ENCODE measurements around the gene DIABLO. TPM values are rescaled to one million over a fixed set of nuclear protein-coding genes. Genes with fewer than 3 reads are reported as not detected.
A peak's percentile ranks its signal among the peaks of the same experiment; 100 is the strongest.
"Not testable (repeated sequence)": the region's sequence is repeated elsewhere in the genome, so short reads cannot be mapped to it uniquely, and the experiment has no call there.

DIABLO gene
- total RNA-seq, 1 experiment from 2014 or later, result 72.0 TPM

DNA sequence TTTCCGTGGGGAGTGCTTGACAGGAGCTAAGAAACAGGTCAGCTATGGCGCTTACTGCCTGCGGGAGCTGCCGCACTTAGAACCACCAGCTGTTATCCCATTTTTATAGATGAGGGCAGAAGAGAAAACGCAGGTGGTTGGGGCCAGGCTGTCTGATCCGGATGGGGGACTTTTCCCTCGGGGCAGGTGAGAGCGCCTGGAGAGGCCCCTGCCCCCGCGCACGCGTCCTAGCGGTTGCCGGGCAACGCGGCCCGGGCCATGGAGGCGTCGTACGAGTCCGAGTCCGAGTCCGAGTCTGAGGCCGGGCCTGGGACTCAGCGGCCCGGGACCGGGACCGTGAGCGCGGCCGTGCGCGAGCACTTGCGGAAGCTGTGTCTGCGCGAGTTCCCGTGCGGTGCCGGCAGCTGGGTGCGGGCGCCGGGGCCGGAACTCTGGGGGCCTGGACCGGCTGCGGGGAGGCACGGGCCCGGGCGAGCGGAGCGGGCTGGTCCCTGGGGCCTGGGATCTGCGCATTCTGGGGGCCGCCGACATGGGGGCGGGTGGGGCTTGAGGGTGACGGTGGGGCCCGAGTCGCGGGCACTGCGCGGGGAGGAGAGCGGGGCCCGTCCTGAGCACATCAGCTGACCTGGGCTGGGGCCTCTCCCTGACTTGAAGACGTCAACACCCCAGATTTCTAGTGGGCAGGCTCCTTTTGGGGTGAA is 42.8 kb downstream of the DIABLO start, which contains the start of gene LRRC43:
Gene LRRC43 (plus strand): TSS at position 237 of the 701 bp plus-strand sequence. CDS start 22 bp downstream, at position 259.
- BruUV-seq (replicated peaks), result no TSS peak
- Histone ChIP-seq H3K4me1 (ENCODE audit: insufficient read depth, low read length, poor library complexity, severe bottlenecking) (no peaks in the 10 kb centered on the region), H3K4me3 (ENCODE audit: low read depth, low read length, poor library complexity, severe bottlenecking) (peak within 1 kb of the TSS; percentile 46), H3K9me3 (ENCODE audit: low read depth, low read length, poor library complexity, severe bottlenecking) (no peaks in the 10 kb centered on the region), H3K27ac (ENCODE audit: low read depth, low read length, poor library complexity, severe bottlenecking) (no peak within 1 kb of the TSS), H3K27me3 (replicated peaks; ENCODE audit: insufficient read depth, low read depth, low read length, poor library complexity) (no peaks in the 10 kb centered on the region), H3K36me3 (ENCODE audit: insufficient read depth, low read length, poor library complexity, severe bottlenecking) (no peaks in the 10 kb centered on the region)
- POLR2A ChIA-PET (ENCODE audit: low non-redundant PET), result no interaction called here
- no peak for DNase-seq (ENCODE audit: low spot score)
- TF ChIP-seq, protein P1, sequence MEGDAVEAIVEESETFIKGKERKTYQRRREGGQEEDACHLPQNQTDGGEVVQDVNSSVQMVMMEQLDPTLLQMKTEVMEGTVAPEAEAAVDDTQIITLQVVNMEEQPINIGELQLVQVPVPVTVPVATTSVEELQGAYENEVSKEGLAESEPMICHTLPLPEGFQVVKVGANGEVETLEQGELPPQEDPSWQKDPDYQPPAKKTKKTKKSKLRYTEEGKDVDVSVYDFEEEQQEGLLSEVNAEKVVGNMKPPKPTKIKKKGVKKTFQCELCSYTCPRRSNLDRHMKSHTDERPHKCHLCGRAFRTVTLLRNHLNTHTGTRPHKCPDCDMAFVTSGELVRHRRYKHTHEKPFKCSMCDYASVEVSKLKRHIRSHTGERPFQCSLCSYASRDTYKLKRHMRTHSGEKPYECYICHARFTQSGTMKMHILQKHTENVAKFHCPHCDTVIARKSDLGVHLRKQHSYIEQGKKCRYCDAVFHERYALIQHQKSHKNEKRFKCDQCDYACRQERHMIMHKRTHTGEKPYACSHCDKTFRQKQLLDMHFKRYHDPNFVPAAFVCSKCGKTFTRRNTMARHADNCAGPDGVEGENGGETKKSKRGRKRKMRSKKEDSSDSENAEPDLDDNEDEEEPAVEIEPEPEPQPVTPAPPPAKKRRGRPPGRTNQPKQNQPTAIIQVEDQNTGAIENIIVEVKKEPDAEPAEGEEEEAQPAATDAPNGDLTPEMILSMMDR (conservative IDR thresholded peaks at IDR 0.05; ENCODE audit: low read depth, low read length), result no peak
- TF ChIP-seq EZH2 (IDR thresholded peaks at IDR 0.05; ENCODE audit: borderline replicate concordance, low read depth, low read length, poor library complexity, severe bottlenecking), result no peak
- CTCF ChIA-PET, result no interaction called here
- intact Hi-C loops (cut with micrococcal nuclease; ENCODE audit: unreplicated experiment), result no loop called here

DNA sequence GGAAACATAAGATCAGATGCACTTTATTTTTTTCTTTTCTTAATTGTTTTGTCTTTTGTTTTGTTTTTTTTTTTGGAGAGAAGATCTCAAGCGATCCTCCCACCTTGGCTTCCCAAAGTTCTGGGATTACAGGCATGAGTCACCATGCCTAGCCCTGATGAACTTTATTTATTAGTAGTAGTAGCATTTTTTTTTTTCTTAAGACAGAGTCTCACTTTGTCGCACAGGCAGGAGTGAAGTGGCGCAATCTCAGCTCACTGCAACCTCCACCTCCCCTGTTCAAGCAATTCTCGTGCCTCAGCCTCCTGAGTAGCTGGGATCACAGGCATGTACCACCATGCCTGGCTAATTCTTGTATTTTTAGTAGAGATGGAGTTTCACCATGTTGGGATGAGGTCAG is 49.4 kb downstream of the DIABLO start:
- H3K36me3 ChIP-seq (ENCODE audit: insufficient read depth, low read length, poor library complexity, severe bottlenecking); POLR2A ChIA-PET (ENCODE audit: low non-redundant PET); CTCF ChIA-PET; H3K4me1 ChIP-seq (ENCODE audit: insufficient read depth, low read length, poor library complexity, severe bottlenecking); BruUV-seq (replicated peaks); H3K4me3 ChIP-seq (ENCODE audit: low read depth, low read length, poor library complexity, severe bottlenecking); H3K27ac ChIP-seq (ENCODE audit: low read depth, low read length, poor library complexity, severe bottlenecking); H3K27me3 ChIP-seq (replicated peaks; ENCODE audit: insufficient read depth, low read depth, low read length, poor library complexity); intact Hi-C loops (cut with micrococcal nuclease; ENCODE audit: unreplicated experiment); H3K9me3 ChIP-seq (ENCODE audit: low read depth, low read length, poor library complexity, severe bottlenecking); DNase-seq (ENCODE audit: low spot score): not testable (repeated sequence)

DNA sequence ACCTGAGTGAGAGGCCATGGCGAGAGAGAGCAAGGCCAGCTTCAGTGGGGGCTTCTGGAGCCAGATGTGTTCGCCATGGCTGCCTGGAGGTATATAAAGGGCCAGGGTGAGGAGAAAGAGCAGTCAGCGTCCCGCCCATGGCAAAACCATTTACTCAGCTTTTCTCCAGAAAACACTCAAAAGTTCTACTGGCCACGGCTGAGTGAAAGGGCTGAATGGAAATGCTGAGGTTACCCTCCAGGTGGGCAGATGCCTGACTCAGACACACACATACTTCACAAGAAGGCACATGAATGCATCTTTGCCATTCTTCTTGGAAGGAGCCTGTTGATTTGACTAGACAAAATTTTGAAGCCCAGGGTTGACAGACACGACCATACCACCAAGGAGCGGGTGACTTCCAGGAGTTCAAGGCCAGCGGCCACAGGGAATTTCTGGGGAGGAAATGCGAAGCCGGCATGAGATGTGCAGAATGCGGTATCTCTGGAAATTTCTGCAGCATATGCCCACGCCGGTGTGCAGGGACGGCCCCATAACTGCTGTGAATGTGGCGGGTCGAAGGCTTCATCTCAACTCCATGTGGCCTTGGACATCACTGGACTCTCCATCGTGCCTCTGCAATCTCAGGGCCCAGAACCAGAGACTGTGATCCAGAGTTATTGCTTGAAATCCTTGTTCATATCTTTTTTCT is 51.6 kb downstream of the DIABLO start, which contains the start of gene IL31:
Gene IL31 (minus strand): TSS at position 67 of the 691 bp plus-strand sequence. CDS start 49 bp downstream, at position 18.
- H3K9me3 ChIP-seq (ENCODE audit: low read depth, low read length, poor library complexity, severe bottlenecking), result no peaks in the 10 kb centered on the region
- TF ChIP-seq, protein P1 (conservative IDR thresholded peaks at IDR 0.05; ENCODE audit: low read depth, low read length), result no peak
- no peak for TF ChIP-seq EZH2 (IDR thresholded peaks at IDR 0.05; ENCODE audit: borderline replicate concordance, low read depth, low read length, poor library complexity, severe bottlenecking)
- H3K27ac ChIP-seq (ENCODE audit: low read depth, low read length, poor library complexity, severe bottlenecking), result no peak within 1 kb of the TSS
- DNase-seq (ENCODE audit: low spot score), result no peak
- no peaks in the 10 kb centered on the region for H3K4me1 ChIP-seq (ENCODE audit: insufficient read depth, low read length, poor library complexity, severe bottlenecking)
- ChIA-PET CTCF (interaction anchor here (0.6 to 0.7 kb wide), 2 partner anchors 226 to 288 kb away, joined by 3 to 4 read pairs; no protein-coding TSS in a partner anchor), POLR2A (ENCODE audit: low non-redundant PET) (no interaction called here)
- H3K27me3 ChIP-seq (replicated peaks; ENCODE audit: insufficient read depth, low read depth, low read length, poor library complexity), result no peaks in the 10 kb centered on the region
- H3K4me3 ChIP-seq (ENCODE audit: low read depth, low read length, poor library complexity, severe bottlenecking), result no peak within 1 kb of the TSS
- intact Hi-C loops (cut with micrococcal nuclease; ENCODE audit: unreplicated experiment), result no loop called here
- H3K36me3 ChIP-seq (ENCODE audit: insufficient read depth, low read length, poor library complexity, severe bottlenecking), result no peaks in the 10 kb centered on the region
- BruUV-seq (replicated peaks), result no TSS peak
